H9 (cell line): ENCODE data around the gene LMO1. TPM values are rescaled to one million over a fixed set of nuclear protein-coding genes. Genes with fewer than 3 reads are reported as not detected.

Experiments used
- DNase-seq: peaks from one replicate; pipeline ENCODE4 v3.0.0-alpha.2; 2017
- H2AFZ ChIP-seq: one replicate; pipeline ENCODE4 v1.6.1; 2013; ENCODE audit warnings: mild to moderate bottlenecking, low read length, control low read depth, moderate library complexity
- H2AK5ac ChIP-seq: 2 replicates; pipeline ENCODE4 v1.6.1; 2013; ENCODE audit warnings: low read length, control low read depth, mixed read lengths; ENCODE audit not compliant: insufficient read length
- H2BK120ac ChIP-seq: one replicate; pipeline ENCODE4 v1.6.1; 2013; ENCODE audit warnings: low read depth, mild to moderate bottlenecking, low read length, control low read depth, inconsistent platforms; ENCODE audit not compliant: poor library complexity, severe bottlenecking
- H2BK12ac ChIP-seq: 2 replicates; pipeline ENCODE4 v1.6.1; 2013; ENCODE audit warnings: low read length, control low read depth, mixed read lengths, low read depth; ENCODE audit not compliant: insufficient read length
- H2BK15ac ChIP-seq: 2 replicates; pipeline ENCODE4 v1.6.1; 2013; ENCODE audit warnings: low read depth, low read length, control low read depth
- H2BK20ac ChIP-seq: one replicate; pipeline ENCODE4 v1.6.1; 2013; ENCODE audit warnings: low read depth, mild to moderate bottlenecking, low read length, control low read depth, inconsistent platforms; ENCODE audit not compliant: poor library complexity, severe bottlenecking
- H2BK5ac ChIP-seq: 2 replicates; pipeline ENCODE4 v1.6.1; 2013; ENCODE audit warnings: low read length, control low read depth, mixed read lengths; ENCODE audit not compliant: insufficient read length
- H3K14ac ChIP-seq: 2 replicates; pipeline ENCODE4 v1.6.1; 2013; ENCODE audit warnings: low read length, control low read depth; ENCODE audit not compliant: insufficient read depth
- H3K18ac ChIP-seq: 2 replicates; pipeline ENCODE4 v1.6.1; 2013; ENCODE audit warnings: low read depth, mild to moderate bottlenecking, mixed read lengths, low read length, control low read depth; ENCODE audit not compliant: insufficient read length
- H3K23ac ChIP-seq: 2 replicates; pipeline ENCODE4 v1.6.1; 2013; ENCODE audit warnings: low read length, control low read depth, mixed read lengths, low read depth; ENCODE audit not compliant: insufficient read length
- H3K23me2 ChIP-seq: 2 replicates; pipeline ENCODE4 v1.6.1; 2013; ENCODE audit warnings: low read depth, mild to moderate bottlenecking, mixed read lengths, low read length, control low read depth; ENCODE audit not compliant: insufficient read length, poor library complexity, severe bottlenecking
- H3K27ac ChIP-seq: 2 replicates; pipeline ENCODE4 v1.5.1; 2013; ENCODE audit warnings: low read length, control low read depth, mixed read lengths, low read depth; ENCODE audit not compliant: insufficient read length
- H3K27me3 ChIP-seq: 2 replicates; pipeline ENCODE4 v1.6.1; 2013; ENCODE audit warnings: low read length, control low read depth, inconsistent platforms; ENCODE audit not compliant: insufficient read depth
- H3K4ac ChIP-seq: 2 replicates; pipeline ENCODE4 v1.6.1; 2013; ENCODE audit warnings: low read depth, mild to moderate bottlenecking, control low read depth, inconsistent platforms, low read length, moderate library complexity
- H3K4me1 ChIP-seq: 2 replicates; pipeline ENCODE4 v1.6.1; 2013; ENCODE audit warnings: low read length, control low read depth, inconsistent platforms; ENCODE audit not compliant: insufficient read depth
- H3K4me2 ChIP-seq: 2 replicates; pipeline ENCODE4 v1.6.1; 2013; ENCODE audit warnings: low read length, control low read depth, mixed read lengths; ENCODE audit not compliant: insufficient read length, insufficient read depth
- H3K56ac ChIP-seq: 2 replicates; pipeline ENCODE4 v1.6.1; 2013; ENCODE audit warnings: low read depth, mild to moderate bottlenecking, mixed read lengths, low read length, control low read depth; ENCODE audit not compliant: insufficient read length
- H3K79me1 ChIP-seq: 2 replicates; pipeline ENCODE4 v1.6.1; 2013; ENCODE audit warnings: low read depth, mild to moderate bottlenecking, moderate library complexity, low read length, control low read depth, inconsistent platforms; ENCODE audit not compliant: insufficient read depth, poor library complexity, severe bottlenecking
- H3K79me2 ChIP-seq: 2 replicates; pipeline ENCODE4 v1.6.1; 2013; ENCODE audit warnings: low read length, control low read depth, inconsistent platforms; ENCODE audit not compliant: insufficient read depth
- H3K9ac ChIP-seq: 2 replicates; pipeline ENCODE4 v1.6.1; 2013; ENCODE audit warnings: low read length, control low read depth, mixed read lengths; ENCODE audit not compliant: insufficient read length; ENCODE audit errors: extremely low read depth
- H3K9me3 ChIP-seq: one replicate; pipeline ENCODE4 v1.6.1; 2013; ENCODE audit warnings: low read depth, low read length, inconsistent platforms; ENCODE audit not compliant: control insufficient read depth
- H3T11ph ChIP-seq: one replicate; pipeline ENCODE4 v1.6.1; 2013; ENCODE audit warnings: mild to moderate bottlenecking, low read length, control low read depth, inconsistent platforms
- H4K20me1 ChIP-seq: one replicate; pipeline ENCODE4 v1.6.1; 2013; ENCODE audit not compliant: control insufficient read depth, insufficient read length, insufficient read depth
- H4K5ac ChIP-seq: 2 replicates; pipeline ENCODE4 v1.6.1; 2013; ENCODE audit warnings: low read depth, mild to moderate bottlenecking, mixed read lengths, low read length, control low read depth; ENCODE audit not compliant: insufficient read length
- H4K8ac ChIP-seq: replicated peaks from 2 replicates; pipeline ENCODE4 v1.6.1; 2013; ENCODE audit warnings: low read length, control low read depth, mixed read lengths, low read depth; ENCODE audit not compliant: insufficient read length
- H4K91ac ChIP-seq: 2 replicates; pipeline ENCODE4 v1.6.1; 2013; ENCODE audit warnings: low read depth, mild to moderate bottlenecking, moderate library complexity, mixed read lengths, low read length, control low read depth; ENCODE audit not compliant: insufficient read length
- H3K27ac Mint-ChIP-seq, 3 experiments: 2 replicates in 2 of 3; 3 replicates in 1 of 3; pipeline ENCODE4 v1.8.0; 2020 to 2021; ENCODE audit warnings: mixed read lengths in 3 of 3, mild to moderate bottlenecking in 1 of 3, moderate library complexity in 1 of 3
- H3K27me3 Mint-ChIP-seq: 2 replicates; pipeline ENCODE4 v1.8.0; 2021; ENCODE audit warnings: low read depth, mild to moderate bottlenecking, moderate library complexity, mixed read lengths
- H3K36me3 Mint-ChIP-seq, 3 experiments: 2 replicates in 2 of 3; 3 replicates in 1 of 3; pipeline ENCODE4 v1.8.0; 2020 to 2021; ENCODE audit warnings: low read depth in 3 of 3, mixed read lengths in 3 of 3; ENCODE audit not compliant: insufficient read depth in 1 of 3
- H3K4me1 Mint-ChIP-seq, 2 experiments: 2 replicates each; pipeline ENCODE4 v1.8.0; 2020; ENCODE audit warnings: mixed read lengths in 2 of 2
- H3K4me3 Mint-ChIP-seq, 2 experiments: 2 replicates in 1 of 2; 3 replicates in 1 of 2; pipeline ENCODE4 v1.8.0; 2020 to 2021; ENCODE audit warnings: mild to moderate bottlenecking in 2 of 2, mixed read lengths in 2 of 2, moderate library complexity in 1 of 2
- H3K9me3 Mint-ChIP-seq, 2 experiments: 2 replicates in 1 of 2; 3 replicates in 1 of 2; pipeline ENCODE4 v1.8.0; 2020; ENCODE audit warnings: mild to moderate bottlenecking in 2 of 2, mixed read lengths in 2 of 2, moderate library complexity in 1 of 2
- WGBS: extraction: QIAGEN DNeasy Blood & Tissue Kit; methylation state at CpG from one replicate; pipeline ENCODE4 v1.1.7; 2013; ENCODE audit warnings: missing lambda C conversion rate, low lambda C conversion rate, mixed read lengths; ENCODE audit not compliant: insufficient read length; ENCODE audit errors: extremely low coverage; 5-methylcytosine and 5-hydroxymethylcytosine counted together
- total RNA-seq: library from RNA; stranded (reverse); gene quantifications from 2 replicates; pipeline ENCODE4 v1.2.1, GENCODE V29; 2021
- TF ChIP-seq, protein P1 (sequence below): fragments of 200-600 bp; sonication (generic); conservative IDR thresholded peaks from 3 replicates; pipeline ENCODE4 v1.8.0; 2021; ENCODE audit warnings: antibody characterized with exemption, mild to moderate bottlenecking

Gene LMO1
- total RNA-seq, 1 experiment from 2014 or later = 0.50 TPM

DNA sequence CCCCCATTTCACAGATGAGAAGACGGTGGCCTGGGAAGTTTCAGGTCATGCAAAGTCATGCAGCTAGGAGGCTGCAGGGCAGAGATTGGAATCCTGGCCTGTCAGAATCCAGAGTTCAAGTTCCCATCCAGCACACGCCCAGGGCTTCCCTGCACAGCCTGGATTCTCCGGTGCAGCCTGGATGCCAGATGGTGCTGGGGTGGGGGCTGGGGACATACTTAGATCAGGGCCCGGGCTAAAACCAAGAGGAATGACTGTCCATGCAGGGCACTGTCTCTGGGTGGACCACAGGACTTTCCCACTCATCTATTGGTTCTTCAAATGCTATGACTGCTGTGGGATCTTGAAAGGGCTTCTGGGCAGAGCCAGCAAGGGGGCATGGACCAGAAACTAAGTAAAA, 24.6 kb downstream of the LMO1 start:
- H3K23ac ChIP-seq = no peak overlapping the region
- no peak overlapping the region for H2AK5ac ChIP-seq
- H2BK12ac ChIP-seq = no peak overlapping the region
- TF ChIP-seq, protein P1, sequence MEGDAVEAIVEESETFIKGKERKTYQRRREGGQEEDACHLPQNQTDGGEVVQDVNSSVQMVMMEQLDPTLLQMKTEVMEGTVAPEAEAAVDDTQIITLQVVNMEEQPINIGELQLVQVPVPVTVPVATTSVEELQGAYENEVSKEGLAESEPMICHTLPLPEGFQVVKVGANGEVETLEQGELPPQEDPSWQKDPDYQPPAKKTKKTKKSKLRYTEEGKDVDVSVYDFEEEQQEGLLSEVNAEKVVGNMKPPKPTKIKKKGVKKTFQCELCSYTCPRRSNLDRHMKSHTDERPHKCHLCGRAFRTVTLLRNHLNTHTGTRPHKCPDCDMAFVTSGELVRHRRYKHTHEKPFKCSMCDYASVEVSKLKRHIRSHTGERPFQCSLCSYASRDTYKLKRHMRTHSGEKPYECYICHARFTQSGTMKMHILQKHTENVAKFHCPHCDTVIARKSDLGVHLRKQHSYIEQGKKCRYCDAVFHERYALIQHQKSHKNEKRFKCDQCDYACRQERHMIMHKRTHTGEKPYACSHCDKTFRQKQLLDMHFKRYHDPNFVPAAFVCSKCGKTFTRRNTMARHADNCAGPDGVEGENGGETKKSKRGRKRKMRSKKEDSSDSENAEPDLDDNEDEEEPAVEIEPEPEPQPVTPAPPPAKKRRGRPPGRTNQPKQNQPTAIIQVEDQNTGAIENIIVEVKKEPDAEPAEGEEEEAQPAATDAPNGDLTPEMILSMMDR = no peak
- no peak overlapping the region for H3K56ac ChIP-seq
- Mint-ChIP-seq H3K36me3 (peaks cover 0 to 13% (median 3%) of the 10 kb centered on the region in 3 experiments; a peak in 3 of 7 replicates), H3K9me3 (peaks cover 6 to 9% of the 10 kb centered on the region in 2 experiments; a peak in 4 of 5 replicates), H3K27me3 (peaks cover 2% of the 10 kb centered on the region), H3K4me3 (no peak overlapping the region; a peak in 1 of 5 replicates), H3K27ac (no peak overlapping the region), H3K4me1 (peaks cover 48 to 50% of the 10 kb centered on the region in 2 experiments)
- H4K20me1 ChIP-seq = no peaks in the 10 kb centered on the region
- H3K79me1 ChIP-seq = no peaks in the 10 kb centered on the region
- H3K79me2 ChIP-seq = no peaks in the 10 kb centered on the region
- no peak overlapping the region for H3K4ac ChIP-seq
- no peak overlapping the region for H2BK20ac ChIP-seq
- no peak overlapping the region for H3K14ac ChIP-seq
- H3K23me2 ChIP-seq = no peaks in the 10 kb centered on the region
- no peak overlapping the region for H4K5ac ChIP-seq
- H4K91ac ChIP-seq = no peak overlapping the region
- H4K8ac ChIP-seq = no peak overlapping the region
- H3K18ac ChIP-seq = no peak overlapping the region
- no peak overlapping the region for H2BK5ac ChIP-seq
- no peak overlapping the region for H3K27ac ChIP-seq
- H3K9ac ChIP-seq = no peak overlapping the region
- no peak overlapping the region for H3T11ph ChIP-seq
- peaks cover 3% of the 10 kb centered on the region; the same call in 1 of the 2 replicates for H3K4me1 ChIP-seq
- no peak overlapping the region for H2BK15ac ChIP-seq
- no peaks in the 10 kb centered on the region; the same call in 1 of the 2 replicates for H3K27me3 ChIP-seq
- no peak for DNase-seq
- H2BK120ac ChIP-seq = no peak overlapping the region
- no CpG with 5 or more reads among the region's 4 CpGs for WGBS
- no peak overlapping the region for H3K4me2 ChIP-seq
- no peak overlapping the region for H2AFZ ChIP-seq
- H3K9me3 ChIP-seq = no peaks in the 10 kb centered on the region
